PC-3 (cell line): ENCODE measurements around the gene HSFY1. TPM values are rescaled to one million over a fixed set of nuclear protein-coding genes. Genes with fewer than 3 reads are reported as not detected.
"Not testable (repeated sequence)": the region's sequence is repeated elsewhere in the genome, so short reads cannot be mapped to it uniquely, and the experiment has no call there.

Source experiments
- ATAC-seq: fragments of 200-7000 bp; cut with Tn5 transposase; 2 replicates; pipeline ENCODE4 v1.9.1; 2020; ENCODE audit warnings: mild to moderate bottlenecking, moderate library complexity
- Bru-seq: library from RNA; stranded (reverse); fragments of 400-500 nt; gene quantifications from one replicate; lab custom pipeline; 2021; lab: Mats Ljungman, UMichigan
- BruChase-seq, 2 experiments: library from RNA; stranded (reverse); fragments of 400-500 nt; gene quantifications; one replicate each; lab custom pipeline; 2021; lab: Mats Ljungman, UMichigan
- BruUV-seq: library from RNA; stranded (reverse); fragments of 400-500 nt; replicated peaks from 2 replicates; lab custom pipeline; 2021; lab: Mats Ljungman, UMichigan
- CTCF ChIA-PET: fragments of 300-600 bp; sonication (Branson Sonifier 250); formaldehyde crosslinking; loops from one replicate; lab custom pipeline; 2022; ENCODE audit warnings: antibody characterized with exemption; lab: Charles Lee
- POLR2A ChIA-PET: fragments of 300-600 bp; sonication (Branson Sonifier 250); formaldehyde crosslinking; loops from one replicate; lab custom pipeline; 2022; ENCODE audit warnings: antibody characterized with exemption; ENCODE audit not compliant: unreplicated experiment; lab: Charles Lee
- DNase-seq: peaks from one replicate; pipeline ENCODE4 v3.0.0-alpha.2; 2015
- H2AFZ ChIP-seq: fragments of 300-600 bp; sonication (generic); 2 replicates; pipeline ENCODE4 v1.6.0; 2016; ENCODE audit warnings: antibody characterized with exemption, low read length
- H3F3A ChIP-seq: fragments of 300-600 bp; sonication (generic); one replicate; pipeline ENCODE4 v1.6.0; 2017; ENCODE audit warnings: antibody characterized with exemption, low read length, control low read depth, mild to moderate bottlenecking; ENCODE audit not compliant: unreplicated experiment
- H3K27ac ChIP-seq: fragments of 300-600 bp; sonication (generic); 2 replicates; pipeline ENCODE4 v1.5.1; 2016; ENCODE audit warnings: mild to moderate bottlenecking, low read length
- H3K27me3 ChIP-seq: fragments of 300-600 bp; sonication (generic); 2 replicates; pipeline ENCODE4 v1.6.1; 2016; ENCODE audit warnings: low read length, mixed read lengths
- H3K36me3 ChIP-seq: fragments of 300-600 bp; sonication (generic); 2 replicates; pipeline ENCODE4 v1.6.1; 2016; ENCODE audit warnings: low read depth, mixed run types, low read length, mixed read lengths
- H3K4me1 ChIP-seq: fragments of 300-600 bp; sonication (generic); 2 replicates; pipeline ENCODE4 v1.5.1; 2016; ENCODE audit warnings: low read length; ENCODE audit not compliant: insufficient read depth
- H3K4me2 ChIP-seq: fragments of 300-600 bp; sonication (generic); 2 replicates; pipeline ENCODE4 v1.6.0; 2016; ENCODE audit warnings: low read length
- H3K4me3 ChIP-seq: fragments of 300-600 bp; sonication (generic); 2 replicates; pipeline ENCODE4 v1.5.1; 2016; ENCODE audit warnings: mild to moderate bottlenecking, low read length, mixed read lengths
- H3K79me2 ChIP-seq: fragments of 300-600 bp; sonication (generic); 2 replicates; pipeline ENCODE4 v1.6.1; 2017; ENCODE audit warnings: low read length, mixed read lengths
- H3K9ac ChIP-seq: fragments of 300-600 bp; sonication (generic); 2 replicates; pipeline ENCODE4 v1.6.0; 2016; ENCODE audit warnings: mild to moderate bottlenecking, low read length
- H3K9me2 ChIP-seq: fragments of 300-600 bp; sonication (generic); replicated peaks from 2 replicates; pipeline ENCODE4 v1.6.1; 2016; ENCODE audit warnings: mixed run types, low read length, mixed read lengths
- H3K9me3 ChIP-seq: fragments of 300-600 bp; sonication (generic); 2 replicates; pipeline ENCODE4 v1.6.1; 2016; ENCODE audit warnings: low read length, mixed read lengths
- H4K20me1 ChIP-seq: fragments of 300-600 bp; sonication (generic); 2 replicates; pipeline ENCODE4 v1.6.1; 2016; ENCODE audit warnings: low read length, mixed read lengths
- intact Hi-C: fragments of 100-400 bp; cut with micrococcal nuclease; formaldehyde crosslinking; loops from 2 replicates; pipeline ENCODE4 v1.9.0; 2023
- long read RNA-seq: library from polyadenylated mRNA; unstranded; transcript quantifications from one replicate; pipeline ENCODE4 v2.0.0, GENCODE V29; 2021; ENCODE audit not compliant: unreplicated experiment
- total RNA-seq: library from RNA; depleted of rRNA; stranded (reverse); fragments of >200 nt; gene quantifications from 2 replicates; pipeline ENCODE4 v1.2.3, GENCODE V29; 2014; rRNA removed

HSFY1 gene
- total RNA-seq (not detected in 2 replicates), Bru-seq, nascent RNA (not detected), BruChase-seq, experiment 1, labeled RNA remaining after a 6-hour chase (not detected), BruChase-seq, experiment 2, labeled RNA remaining after a 2-hour chase (not detected)
- long read RNA-seq, result 0 reads

GRCh38 chrY:18546420-18546819 is at the start of gene HSFY1:
Gene HSFY1, plus strand, starts transcription at chrY:18546720. Its CDS starts 68 bp downstream, at chrY:18546788.
- H3F3A ChIP-seq, H3K4me1 ChIP-seq, H2AFZ ChIP-seq, H3K9ac ChIP-seq, BruUV-seq, POLR2A ChIA-PET, H4K20me1 ChIP-seq, H3K4me3 ChIP-seq, CTCF ChIA-PET, H3K4me2 ChIP-seq, H3K27me3 ChIP-seq, ATAC-seq, intact Hi-C loops, H3K9me2 ChIP-seq, DNase-seq, H3K27ac ChIP-seq, H3K79me2 ChIP-seq, H3K9me3 ChIP-seq, H3K36me3 ChIP-seq: not testable (repeated sequence)

GRCh38 chrY:18504266-18504665 is 42.3 kb upstream of the HSFY1 start:
- POLR2A ChIA-PET, H3K79me2 ChIP-seq, intact Hi-C loops, H3K27ac ChIP-seq, H3K4me3 ChIP-seq, H4K20me1 ChIP-seq, CTCF ChIA-PET, H3K27me3 ChIP-seq, H2AFZ ChIP-seq, H3F3A ChIP-seq, DNase-seq, H3K9me2 ChIP-seq, H3K9me3 ChIP-seq, H3K4me1 ChIP-seq, ATAC-seq, H3K9ac ChIP-seq, BruUV-seq, H3K36me3 ChIP-seq, H3K4me2 ChIP-seq: not testable (repeated sequence)

- CTCF ChIA-PET, intact Hi-C loops, DNase-seq: not testable (repeated sequence)
Observed at GRCh38 chrY:18530995-18531655, 15.4 kb upstream of the HSFY1 start.

GRCh38 chrY:18538952-18539351 is 7.6 kb upstream of the HSFY1 start:
- intact Hi-C loops, H4K20me1 ChIP-seq, H3K79me2 ChIP-seq, H3K4me3 ChIP-seq, H3K36me3 ChIP-seq, H3F3A ChIP-seq, H3K4me2 ChIP-seq, H3K4me1 ChIP-seq, POLR2A ChIA-PET, H3K9me2 ChIP-seq, H3K9me3 ChIP-seq, DNase-seq, CTCF ChIA-PET, BruUV-seq, ATAC-seq, H3K9ac ChIP-seq, H3K27me3 ChIP-seq, H2AFZ ChIP-seq, H3K27ac ChIP-seq: not testable (repeated sequence)

More at GRCh38 chrY:18530995-18531655, 15.4 kb upstream of the HSFY1 start:
- H3K27ac ChIP-seq, H3K9ac ChIP-seq, H3K79me2 ChIP-seq, H3K36me3 ChIP-seq, ATAC-seq, H4K20me1 ChIP-seq, H3F3A ChIP-seq, H3K9me3 ChIP-seq, POLR2A ChIA-PET, H3K4me2 ChIP-seq, H3K27me3 ChIP-seq, H3K4me3 ChIP-seq, H3K9me2 ChIP-seq, BruUV-seq, H3K4me1 ChIP-seq, H2AFZ ChIP-seq: not testable (repeated sequence)

- CTCF ChIA-PET, H3K9me2 ChIP-seq, ATAC-seq: not testable (repeated sequence)
Observed at GRCh38 chrY:18553132-18553531, 6.6 kb downstream of the HSFY1 start.

GRCh38 chrY:18565915-18566314 is 19.4 kb downstream of the HSFY1 start:
- H3K27me3 ChIP-seq, POLR2A ChIA-PET, CTCF ChIA-PET, H3K9me3 ChIP-seq, H2AFZ ChIP-seq, H3K4me1 ChIP-seq, H3K9me2 ChIP-seq, H3F3A ChIP-seq, H3K4me3 ChIP-seq, H3K79me2 ChIP-seq, DNase-seq, H3K36me3 ChIP-seq, H3K27ac ChIP-seq, H3K4me2 ChIP-seq, BruUV-seq, intact Hi-C loops, ATAC-seq, H3K9ac ChIP-seq, H4K20me1 ChIP-seq: not testable (repeated sequence)

More at GRCh38 chrY:18553132-18553531, 6.6 kb downstream of the HSFY1 start:
- H3K27me3 ChIP-seq, H3K4me1 ChIP-seq, intact Hi-C loops, H3K27ac ChIP-seq, H3K36me3 ChIP-seq, POLR2A ChIA-PET, DNase-seq, H3K4me3 ChIP-seq, BruUV-seq, H3K9ac ChIP-seq, H2AFZ ChIP-seq, H4K20me1 ChIP-seq, H3K79me2 ChIP-seq, H3K4me2 ChIP-seq, H3F3A ChIP-seq, H3K9me3 ChIP-seq: not testable (repeated sequence)
